ENCODE results near the gene ADORA1. TPM values are rescaled to one million over a fixed set of nuclear protein-coding genes. Genes with fewer than 3 reads are reported as not detected.

ADORA1 gene
- total and polyA plus RNA-seq, 4 donors, result 0.33 to 1.1 (median 0.37) TPM

- Histone ChIP-seq H3K4me1 (ENCODE audit: control insufficient read depth in 4 of 4, insufficient read depth in 4 of 4, low read length in 3 of 4) (no peaks in the 10 kb centered on the region), H3K9me3 (ENCODE audit: control insufficient read depth in 4 of 4, low read length in 3 of 4) (no peaks in the 10 kb centered on the region), H3K4me3 (ENCODE audit: low read depth in 1 of 3, low read length in 3 of 3) (no peak overlapping the region), H3K36me3 (ENCODE audit: control insufficient read depth in 4 of 4, insufficient read depth in 3 of 4, low read depth in 1 of 4, low read length in 3 of 4) (no peaks in the 10 kb centered on the region), H3K27me3 (ENCODE audit: control insufficient read depth in 4 of 4, insufficient read depth in 4 of 4, low read length in 3 of 4) (no peaks in the 10 kb centered on the region), H3K27ac (ENCODE audit: low read depth in 1 of 2, low read length in 2 of 2) (no peak overlapping the region), H3K9ac (ENCODE audit: low read depth in 1 of 2, low read length in 2 of 2) (no peak overlapping the region)
- TF ChIP-seq MAX (IDR thresholded peaks at IDR 0.05) (no peak), GABPA (IDR thresholded peaks at IDR 0.05 in 1 of 2, conservative IDR thresholded peaks at IDR 0.05 in 1 of 2) (no peak), SP1 (IDR thresholded peaks at IDR 0.05) (no peak), HNF4G (IDR thresholded peaks at IDR 0.05) (no peak), RAD21 (IDR thresholded peaks at IDR 0.05) (no peak), FOXA1 (IDR thresholded peaks at IDR 0.05) (no peak)
- TF ChIP-seq, protein P1, sequence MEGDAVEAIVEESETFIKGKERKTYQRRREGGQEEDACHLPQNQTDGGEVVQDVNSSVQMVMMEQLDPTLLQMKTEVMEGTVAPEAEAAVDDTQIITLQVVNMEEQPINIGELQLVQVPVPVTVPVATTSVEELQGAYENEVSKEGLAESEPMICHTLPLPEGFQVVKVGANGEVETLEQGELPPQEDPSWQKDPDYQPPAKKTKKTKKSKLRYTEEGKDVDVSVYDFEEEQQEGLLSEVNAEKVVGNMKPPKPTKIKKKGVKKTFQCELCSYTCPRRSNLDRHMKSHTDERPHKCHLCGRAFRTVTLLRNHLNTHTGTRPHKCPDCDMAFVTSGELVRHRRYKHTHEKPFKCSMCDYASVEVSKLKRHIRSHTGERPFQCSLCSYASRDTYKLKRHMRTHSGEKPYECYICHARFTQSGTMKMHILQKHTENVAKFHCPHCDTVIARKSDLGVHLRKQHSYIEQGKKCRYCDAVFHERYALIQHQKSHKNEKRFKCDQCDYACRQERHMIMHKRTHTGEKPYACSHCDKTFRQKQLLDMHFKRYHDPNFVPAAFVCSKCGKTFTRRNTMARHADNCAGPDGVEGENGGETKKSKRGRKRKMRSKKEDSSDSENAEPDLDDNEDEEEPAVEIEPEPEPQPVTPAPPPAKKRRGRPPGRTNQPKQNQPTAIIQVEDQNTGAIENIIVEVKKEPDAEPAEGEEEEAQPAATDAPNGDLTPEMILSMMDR (IDR thresholded peaks at IDR 0.05; ENCODE audit: low read depth, low read length, missing input control), result no peak
- no peak for DNase-seq (ENCODE audit: low spot score)
Measured at GRCh38 chr1:203210988-203211387, 83.5 kb downstream of the ADORA1 start.

GRCh38 chr1:203211812-203212211 is 84.3 kb downstream of the ADORA1 start:
- WGBS, result 96% methylated on average over 3 of the region's 3 CpGs

More at GRCh38 chr1:203211812-203212211, 84.3 kb downstream of the ADORA1 start:
- no peaks in the 10 kb centered on the region for H3K27me3 ChIP-seq (ENCODE audit: control insufficient read depth in 4 of 4, insufficient read depth in 4 of 4, low read length in 3 of 4)
- H3K36me3 ChIP-seq (ENCODE audit: control insufficient read depth in 4 of 4, insufficient read depth in 3 of 4, low read depth in 1 of 4, low read length in 3 of 4), result no peaks in the 10 kb centered on the region
- H3K9me3 ChIP-seq (ENCODE audit: control insufficient read depth in 4 of 4, low read length in 3 of 4), result no peaks in the 10 kb centered on the region
- no peak for DNase-seq (ENCODE audit: low spot score)
- H3K4me1 ChIP-seq (ENCODE audit: control insufficient read depth in 4 of 4, insufficient read depth in 4 of 4, low read length in 3 of 4), result no peaks in the 10 kb centered on the region
- no peak overlapping the region for H3K4me3 ChIP-seq (ENCODE audit: low read depth in 1 of 3, low read length in 3 of 3)
- no peak overlapping the region for H3K9ac ChIP-seq (ENCODE audit: low read depth in 1 of 2, low read length in 2 of 2)
- TF ChIP-seq, protein P2, sequence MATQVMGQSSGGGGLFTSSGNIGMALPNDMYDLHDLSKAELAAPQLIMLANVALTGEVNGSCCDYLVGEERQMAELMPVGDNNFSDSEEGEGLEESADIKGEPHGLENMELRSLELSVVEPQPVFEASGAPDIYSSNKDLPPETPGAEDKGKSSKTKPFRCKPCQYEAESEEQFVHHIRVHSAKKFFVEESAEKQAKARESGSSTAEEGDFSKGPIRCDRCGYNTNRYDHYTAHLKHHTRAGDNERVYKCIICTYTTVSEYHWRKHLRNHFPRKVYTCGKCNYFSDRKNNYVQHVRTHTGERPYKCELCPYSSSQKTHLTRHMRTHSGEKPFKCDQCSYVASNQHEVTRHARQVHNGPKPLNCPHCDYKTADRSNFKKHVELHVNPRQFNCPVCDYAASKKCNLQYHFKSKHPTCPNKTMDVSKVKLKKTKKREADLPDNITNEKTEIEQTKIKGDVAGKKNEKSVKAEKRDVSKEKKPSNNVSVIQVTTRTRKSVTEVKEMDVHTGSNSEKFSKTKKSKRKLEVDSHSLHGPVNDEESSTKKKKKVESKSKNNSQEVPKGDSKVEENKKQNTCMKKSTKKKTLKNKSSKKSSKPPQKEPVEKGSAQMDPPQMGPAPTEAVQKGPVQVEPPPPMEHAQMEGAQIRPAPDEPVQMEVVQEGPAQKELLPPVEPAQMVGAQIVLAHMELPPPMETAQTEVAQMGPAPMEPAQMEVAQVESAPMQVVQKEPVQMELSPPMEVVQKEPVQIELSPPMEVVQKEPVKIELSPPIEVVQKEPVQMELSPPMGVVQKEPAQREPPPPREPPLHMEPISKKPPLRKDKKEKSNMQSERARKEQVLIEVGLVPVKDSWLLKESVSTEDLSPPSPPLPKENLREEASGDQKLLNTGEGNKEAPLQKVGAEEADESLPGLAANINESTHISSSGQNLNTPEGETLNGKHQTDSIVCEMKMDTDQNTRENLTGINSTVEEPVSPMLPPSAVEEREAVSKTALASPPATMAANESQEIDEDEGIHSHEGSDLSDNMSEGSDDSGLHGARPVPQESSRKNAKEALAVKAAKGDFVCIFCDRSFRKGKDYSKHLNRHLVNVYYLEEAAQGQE (IDR thresholded peaks at IDR 0.05), result no peak
- TF ChIP-seq RAD21 (IDR thresholded peaks at IDR 0.05), result no peak
- TF ChIP-seq HNF4G (IDR thresholded peaks at IDR 0.05), result no peak
- TF ChIP-seq ATF3 (IDR thresholded peaks at IDR 0.05), result no peak
- TF ChIP-seq FOXA1 (IDR thresholded peaks at IDR 0.05), result no peak
- no peak for TF ChIP-seq SP1 (IDR thresholded peaks at IDR 0.05)
- TF ChIP-seq RXRA (IDR thresholded peaks at IDR 0.05), result no peak
- no peak for TF ChIP-seq TAF1 (conservative IDR thresholded peaks at IDR 0.05)
- TF ChIP-seq, protein P1 (IDR thresholded peaks at IDR 0.05; ENCODE audit: low read depth, low read length, missing input control), result no peak
- no peak for TF ChIP-seq EGR1 (IDR thresholded peaks at IDR 0.05; ENCODE audit: low read depth in 2 of 2)
- TF ChIP-seq HNF4A (conservative IDR thresholded peaks at IDR 0.05), result no peak
- no peak overlapping the region for H3K27ac ChIP-seq (ENCODE audit: low read depth in 1 of 2, low read length in 2 of 2)
